IMR-90 (cell line): Measurements from ENCODE around the gene PGS1. TPM values are rescaled to one million over a fixed set of nuclear protein-coding genes. Genes with fewer than 3 reads are reported as not detected.

Experiments used
- ATAC-seq: fragments of 200-7000 bp; cut with Tn5 transposase; 2 replicates; pipeline ENCODE4 v1.9.1; 2020; ENCODE audit warnings: low read depth, mild to moderate bottlenecking, moderate library complexity
- BruUV-seq: library from RNA; stranded (reverse); fragments of 400-500 nt; replicated peaks from 2 replicates; lab custom pipeline; 2021; lab: Mats Ljungman, UMichigan
- CTCF ChIA-PET: fragments of 300-600 bp; formaldehyde crosslinking; extraction: SDS; loops from one replicate; lab custom pipeline; 2021; ENCODE audit warnings: antibody characterized with exemption; lab: Yijun Ruan, JAX
- POLR2A ChIA-PET: fragments of 300-600 bp; sonication (Branson Sonifier 250); formaldehyde crosslinking; loops from one replicate; lab custom pipeline; 2022; ENCODE audit warnings: antibody characterized with exemption; ENCODE audit not compliant: unreplicated experiment; lab: Charles Lee
- DNase-seq: peaks from one replicate; pipeline ENCODE4 v3.0.0; 2013
- H2AFZ ChIP-seq: replicated peaks from 2 replicates; pipeline ENCODE3; 2013; ENCODE audit warnings: low read length, mild to moderate bottlenecking; ENCODE audit not compliant: poor library complexity
- H2AK5ac ChIP-seq: 2 replicates; pipeline ENCODE4 v1.6.1; 2013; ENCODE audit warnings: low read depth, low read length, inconsistent platforms
- H2AK9ac ChIP-seq: replicated peaks from 2 replicates; pipeline ENCODE3; 2013; ENCODE audit warnings: mild to moderate bottlenecking, low read depth, low read length, moderate library complexity; ENCODE audit not compliant: poor library complexity
- H2BK120ac ChIP-seq: 2 replicates; pipeline ENCODE4 v1.6.1; 2013; ENCODE audit warnings: low read depth, low read length, inconsistent platforms
- H2BK15ac ChIP-seq: 3 replicates; pipeline ENCODE4 v1.6.1; 2013; ENCODE audit warnings: low read depth, low read length, inconsistent platforms
- H2BK20ac ChIP-seq: 2 replicates; pipeline ENCODE4 v1.6.1; 2013; ENCODE audit warnings: low read depth, mild to moderate bottlenecking, inconsistent platforms, low read length, moderate library complexity
- H2BK5ac ChIP-seq: 2 replicates; pipeline ENCODE4 v1.6.1; 2013; ENCODE audit warnings: mild to moderate bottlenecking, low read depth, low read length, inconsistent platforms; ENCODE audit not compliant: poor library complexity, severe bottlenecking
- H3K14ac ChIP-seq: replicated peaks from 2 replicates; pipeline ENCODE4 v1.6.1; 2013; ENCODE audit warnings: low read depth, low read length, inconsistent platforms
- H3K18ac ChIP-seq: 2 replicates; pipeline ENCODE4 v1.6.1; 2013; ENCODE audit warnings: low read depth, low read length, control low read depth
- H3K23ac ChIP-seq: 2 replicates; pipeline ENCODE4 v1.6.1; 2013; ENCODE audit warnings: low read depth, low read length, inconsistent platforms
- H3K27ac ChIP-seq: 2 replicates; pipeline ENCODE4 v1.5.1; 2013; ENCODE audit warnings: mild to moderate bottlenecking, control low read depth, low read length; ENCODE audit not compliant: insufficient read depth
- H3K27me3 ChIP-seq: 2 replicates; pipeline ENCODE4 v1.6.1; 2013; ENCODE audit warnings: low read length; ENCODE audit not compliant: control insufficient read depth, insufficient read depth
- H3K36me3 ChIP-seq: 2 replicates; pipeline ENCODE4 v1.6.1; 2013; ENCODE audit warnings: low read length, mixed read lengths; ENCODE audit not compliant: control insufficient read depth, insufficient read depth
- H3K4ac ChIP-seq: 2 replicates; pipeline ENCODE4 v1.6.1; 2013; ENCODE audit warnings: low read depth, low read length, inconsistent platforms
- H3K4me1 ChIP-seq: 2 replicates; pipeline ENCODE4 v1.6.1; 2013; ENCODE audit warnings: low read length, mixed read lengths; ENCODE audit not compliant: control insufficient read depth, insufficient read depth
- H3K4me2 ChIP-seq: 2 replicates; pipeline ENCODE4 v1.6.1; 2013; ENCODE audit warnings: low read depth, mild to moderate bottlenecking, control low read depth, low read length, moderate library complexity
- H3K4me3 ChIP-seq: 2 replicates; pipeline ENCODE4 v1.5.1; 2013; ENCODE audit warnings: low read depth, mild to moderate bottlenecking, control low read depth, low read length, moderate library complexity; ENCODE audit not compliant: insufficient read depth
- H3K56ac ChIP-seq: 2 replicates; pipeline ENCODE4 v1.6.1; 2013; ENCODE audit warnings: low read length, inconsistent platforms; ENCODE audit not compliant: insufficient read depth; ENCODE audit errors: extremely low read depth
- H3K79me1 ChIP-seq, 2 experiments: 2 replicates each; pipeline ENCODE4 v1.6.1; 2013; ENCODE audit warnings: low read length in 2 of 2, inconsistent platforms in 1 of 2, low read depth in 1 of 2
- H3K9ac ChIP-seq: 2 replicates; pipeline ENCODE4 v1.6.1; 2013; ENCODE audit warnings: low read depth, low read length, control low read depth
- H3K9me1 ChIP-seq: 2 replicates; pipeline ENCODE4 v1.6.1; 2013; ENCODE audit warnings: low read length, inconsistent platforms; ENCODE audit not compliant: insufficient read depth
- H3K9me3 ChIP-seq: 2 replicates; pipeline ENCODE4 v1.6.1; 2013; ENCODE audit warnings: low read length; ENCODE audit not compliant: control insufficient read depth, insufficient read depth
- H4K20me1 ChIP-seq: 2 replicates; pipeline ENCODE4 v1.6.1; 2013; ENCODE audit warnings: low read length, inconsistent platforms; ENCODE audit not compliant: insufficient read depth
- H4K5ac ChIP-seq: 2 replicates; pipeline ENCODE4 v1.6.1; 2013; ENCODE audit warnings: mild to moderate bottlenecking, low read depth, low read length, control low read depth
- H4K8ac ChIP-seq, 2 experiments: 2 replicates each; pipeline ENCODE4 v1.6.1; 2013; ENCODE audit warnings: low read depth in 2 of 2, low read length in 2 of 2, control low read depth in 1 of 2, inconsistent platforms in 1 of 2
- H4K91ac ChIP-seq: 2 replicates; pipeline ENCODE4 v1.6.1; 2013; ENCODE audit warnings: low read depth, low read length, inconsistent platforms; ENCODE audit not compliant: insufficient read depth
- BHLHE40 ChIP-seq: fragments of 150-350 bp; IDR thresholded peaks from 2 replicates; pipeline ENCODE4 v1.6.1; 2016; ENCODE audit warnings: mild to moderate bottlenecking, low read depth, low read length
- CEBPB ChIP-seq: IDR thresholded peaks from 2 replicates; pipeline ENCODE4 v1.6.1; 2012; ENCODE audit warnings: low read depth, low read length, improper control_type of control experiment
- CHD1 ChIP-seq: IDR thresholded peaks from 2 replicates; pipeline ENCODE4 v1.6.1; 2012; ENCODE audit warnings: low read depth, low read length, improper control_type of control experiment
- CTCF ChIP-seq: conservative IDR thresholded peaks from 2 replicates; pipeline ENCODE4 v1.5.1; 2012; ENCODE audit warnings: mild to moderate bottlenecking, low read depth, low read length, improper control_type of control experiment
- ELK1 ChIP-seq: fragments of 150-350 bp; IDR thresholded peaks from 2 replicates; pipeline ENCODE4 v1.6.1; 2016; ENCODE audit warnings: low read depth, mild to moderate bottlenecking, low read length, moderate library complexity, borderline replicate concordance
- FOS ChIP-seq: fragments of 150-350 bp; IDR thresholded peaks from 2 replicates; pipeline ENCODE4 v1.6.1; 2016; ENCODE audit warnings: low read depth, low read length
- MAFK ChIP-seq: IDR thresholded peaks from 2 replicates; pipeline ENCODE4 v1.6.1; 2012; ENCODE audit warnings: low read depth, low read length, improper control_type of control experiment
- MAZ ChIP-seq: IDR thresholded peaks from 2 replicates; pipeline ENCODE4 v1.6.1; 2012; ENCODE audit warnings: low read depth, mild to moderate bottlenecking, low read length, improper control_type of control experiment, moderate library complexity, borderline replicate concordance
- MXI1 ChIP-seq: IDR thresholded peaks from 2 replicates; pipeline ENCODE4 v1.6.1; 2012; ENCODE audit warnings: low read depth, mild to moderate bottlenecking, low read length, moderate library complexity, borderline replicate concordance
- NFE2L2 ChIP-seq: fragments of 150-350 bp; IDR thresholded peaks from 2 replicates; pipeline ENCODE4 v1.6.1; 2016; ENCODE audit warnings: low read depth, mild to moderate bottlenecking, low read length
- POLR2A ChIP-seq: IDR thresholded peaks from 2 replicates; pipeline ENCODE4 v1.6.1; 2012; ENCODE audit warnings: mild to moderate bottlenecking, low read depth, low read length
- RAD21 ChIP-seq: IDR thresholded peaks from 2 replicates; pipeline ENCODE4 v1.6.1; 2012; ENCODE audit warnings: low read length, improper control_type of control experiment
- RCOR1 ChIP-seq: IDR thresholded peaks from 2 replicates; pipeline ENCODE4 v1.6.1; 2012; ENCODE audit warnings: mild to moderate bottlenecking, low read length, improper control_type of control experiment; ENCODE audit not compliant: insufficient replicate concordance
- RFX5 ChIP-seq: IDR thresholded peaks from 2 replicates; pipeline ENCODE4 v1.8.0; 2012; ENCODE audit warnings: low read depth, mild to moderate bottlenecking, low read length, moderate library complexity
- SMC3 ChIP-seq: fragments of 150-350 bp; IDR thresholded peaks from 2 replicates; pipeline ENCODE4 v1.6.1; 2016; ENCODE audit warnings: low read depth, mild to moderate bottlenecking, antibody characterized with exemption, low read length, moderate library complexity
- USF2 ChIP-seq: fragments of 150-350 bp; IDR thresholded peaks from 2 replicates; pipeline ENCODE4 v1.6.1; 2017; ENCODE audit warnings: mild to moderate bottlenecking, antibody characterized with exemption, low read length, low read depth
- WGBS, 2 experiments: methylation state at CpG; one replicate each; pipeline versions ENCODE4 v1.1.5 to v1.1.7; 2013; ENCODE audit warnings: missing lambda C conversion rate in 2 of 2; ENCODE audit not compliant: insufficient read length in 1 of 2; ENCODE audit errors: extremely low coverage in 2 of 2; 5-methylcytosine and 5-hydroxymethylcytosine counted together
- dilution Hi-C: fragments of 300-500 bp; cut with HindIII; formaldehyde crosslinking; loops from one replicate; pipeline ENCODE4 v1.14.3; 2018; ENCODE audit warnings: low sequenced_read_pairs; ENCODE audit not compliant: unreplicated experiment
- in situ Hi-C: fragments of 300-500 bp; cut with MboI; formaldehyde crosslinking; loops from 3 replicates; pipeline ENCODE4 v1.14.3; 2019; ENCODE audit warnings: low sequenced_read_pairs, inconsistent platforms, mixed read lengths
- intact Hi-C: fragments of 100-400 bp; cut with micrococcal nuclease; formaldehyde crosslinking; loops from 2 replicates; pipeline ENCODE4 v1.10.0; 2022
- polyA plus RNA-seq, 3 experiments: library from polyadenylated mRNA; depleted of rRNA; stranded (reverse); fragments of >200 nt; gene quantifications; 2 replicates each; pipeline ENCODE4 v1.2.3, GENCODE V29; 2012; ENCODE audit warnings: low replicate concordance in 1 of 3
- total RNA-seq: library from RNA; depleted of rRNA; stranded (reverse); fragments of >200 nt; gene quantifications from 2 replicates; pipeline ENCODE4 v1.2.3, GENCODE V29; 2012

The PGS1 gene
- total and polyA plus RNA-seq, 2 of the 4 experiments (the other 2 are of a cell fraction) = 18.5 to 43.2 TPM

GRCh38 chr17:78471635-78472034 is 93.2 kb downstream of the PGS1 start:
- Histone ChIP-seq H3K4me1 (peaks cover 10% of the 10 kb centered on the region), H2BK5ac (no peak overlapping the region), H3K23ac (no peak overlapping the region), H3K79me1 (no peaks in the 10 kb centered on the region), H3K4me3 (no peak overlapping the region), H3K27me3 (peaks cover 8% of the 10 kb centered on the region; the same call in 1 of the 2 replicates), H2AFZ (no peak overlapping the region), H2BK15ac (no peak overlapping the region), H3K18ac (no peak overlapping the region), H3K4me2 (no peak overlapping the region), H3K9ac (no peak overlapping the region), H3K9me3 (peaks cover 4% of the 10 kb centered on the region; the same call in 1 of the 2 replicates), H3K56ac (no peak overlapping the region), H4K20me1 (no peaks in the 10 kb centered on the region; the same call in 1 of the 2 replicates), H4K8ac (no peak overlapping the region), H2AK5ac (no peak overlapping the region), H3K14ac (no peak overlapping the region), H3K36me3 (no peaks in the 10 kb centered on the region), H3K27ac (no peak overlapping the region), H3K4ac (no peak overlapping the region), H2BK20ac (no peak overlapping the region), H2AK9ac (no peak overlapping the region), H4K91ac (no peak overlapping the region), H4K5ac (no peak overlapping the region), H3K9me1 (peaks cover 9% of the 10 kb centered on the region), H2BK120ac (no peak overlapping the region)
- no peak for TF ChIP-seq ELK1
- no peak for TF ChIP-seq NFE2L2
- no peak for TF ChIP-seq MAFK
- TF ChIP-seq USF2 = no peak
- no peak for TF ChIP-seq BHLHE40
- TF ChIP-seq MAZ = no peak
- TF ChIP-seq RCOR1 = no peak
- no peak for TF ChIP-seq CEBPB
- TF ChIP-seq CTCF = no peak
- no peak for TF ChIP-seq SMC3
- no peak for TF ChIP-seq CHD1
- no peak for TF ChIP-seq MXI1
- no peak for TF ChIP-seq FOS
- no peak for TF ChIP-seq RFX5
- no peak for TF ChIP-seq RAD21
- no peak for TF ChIP-seq POLR2A
- no TSS peak for BruUV-seq
- intact Hi-C loops (no loop called here), dilution Hi-C loops (no loop called here), in situ Hi-C loops (no loop called here)
- ChIA-PET CTCF (no interaction called here), POLR2A (no interaction called here)
- WGBS, 2 experiments = 91% methylated on average over 5 of the region's 12 CpGs; no CpG with 5 or more reads in 1 of the 2 experiments
- ATAC-seq (no peak), DNase-seq (no peak)
